Mesenteric fat pad (tissue), 1 donor: ENCODE data around the gene BTBD9. TPM values are rescaled to one million over a fixed set of nuclear protein-coding genes. Genes with fewer than 3 reads are reported as not detected.

ENCODE experiments used
- DNase-seq: peaks from one replicate; pipeline ENCODE4 v3.0.0-alpha.2; 2020; ENCODE audit warnings: low spot score
- total RNA-seq: library from RNA; stranded (reverse); fragmentation: NEBNext Ultra II Directional; extraction: Animal tissue kit (Norgen Biotek cat#: 25700); gene quantifications from one replicate; pipeline ENCODE4 v1.2.1, GENCODE V29; 2021
- donor health status: DM: yes; HTN: yes; CAD: no.

BTBD9 gene
- total RNA-seq, 1 donor from 2014 or later, result 15.6 TPM

DNA sequence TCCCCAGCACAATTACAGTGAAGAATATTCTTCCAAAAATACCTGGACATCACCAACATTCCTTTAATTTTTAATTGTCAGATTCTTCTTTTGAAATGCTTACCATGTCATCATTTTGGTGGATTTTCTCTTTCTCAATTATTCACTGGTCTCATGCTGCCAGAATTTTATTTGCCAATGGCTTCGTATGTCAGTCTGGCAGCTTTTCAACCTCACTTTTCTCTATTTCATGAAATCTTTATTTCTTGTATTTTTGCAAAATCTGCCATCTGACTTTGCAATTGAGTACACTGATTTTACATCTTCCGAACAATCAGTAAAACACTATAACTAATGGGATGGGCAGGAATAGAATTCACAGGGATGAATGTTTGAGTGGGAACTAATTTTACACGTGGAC lies 84.1 kb downstream of the BTBD9 start:
- no peak for DNase-seq

DNA sequence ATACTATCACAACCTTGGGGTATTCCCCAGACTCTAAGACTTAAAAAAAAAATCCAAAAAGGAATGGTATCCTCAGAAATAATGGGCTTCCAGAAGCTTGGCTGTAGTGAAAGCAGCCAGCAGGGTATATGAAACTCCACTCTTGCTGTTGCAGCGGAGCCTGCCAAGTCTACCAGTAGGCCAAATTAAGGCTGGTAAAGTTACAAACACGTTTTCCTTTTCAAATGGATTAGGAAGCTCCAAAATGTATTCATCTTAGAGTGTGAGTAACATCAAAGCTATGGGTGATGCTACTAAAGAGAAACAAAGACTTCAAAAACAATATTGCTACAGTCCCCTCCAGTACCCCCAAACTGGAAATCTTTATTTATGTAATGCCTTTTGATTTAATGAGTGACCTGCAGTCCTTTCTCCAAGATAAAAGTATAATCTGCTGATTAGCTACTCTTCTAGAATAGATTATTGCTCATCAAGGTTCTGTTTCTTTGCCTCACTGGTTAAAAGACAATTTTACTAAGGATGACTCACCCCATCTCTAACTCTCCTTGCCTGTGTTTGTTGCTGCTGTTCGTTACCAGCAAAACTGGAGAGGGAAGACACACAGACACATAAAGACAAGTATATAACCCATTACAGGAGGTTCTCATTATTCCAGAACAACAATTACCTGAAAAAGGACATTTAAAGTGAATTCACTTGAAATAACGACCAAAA lies 84.9 kb downstream of the BTBD9 start:
- DNase-seq, result no peak

DNA sequence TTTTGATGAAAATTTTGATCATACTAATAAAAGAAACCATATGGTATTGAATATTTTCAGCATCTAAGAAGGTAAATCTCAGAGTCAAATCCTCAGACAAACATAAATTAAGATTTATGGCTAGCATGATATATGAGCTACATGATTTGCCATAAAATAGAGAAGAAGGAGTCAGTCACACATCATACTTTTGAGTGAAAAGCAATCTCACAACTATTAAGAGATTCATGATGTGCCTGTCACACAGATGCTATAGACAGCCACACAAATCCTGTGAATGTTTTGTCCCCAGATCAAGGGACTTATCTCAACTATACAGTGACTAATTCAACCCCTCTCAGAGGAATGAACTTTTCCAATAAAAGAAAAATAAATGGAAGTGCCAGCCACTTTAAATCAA lies 85.7 kb downstream of the BTBD9 start:
- DNase-seq, result no peak

DNA sequence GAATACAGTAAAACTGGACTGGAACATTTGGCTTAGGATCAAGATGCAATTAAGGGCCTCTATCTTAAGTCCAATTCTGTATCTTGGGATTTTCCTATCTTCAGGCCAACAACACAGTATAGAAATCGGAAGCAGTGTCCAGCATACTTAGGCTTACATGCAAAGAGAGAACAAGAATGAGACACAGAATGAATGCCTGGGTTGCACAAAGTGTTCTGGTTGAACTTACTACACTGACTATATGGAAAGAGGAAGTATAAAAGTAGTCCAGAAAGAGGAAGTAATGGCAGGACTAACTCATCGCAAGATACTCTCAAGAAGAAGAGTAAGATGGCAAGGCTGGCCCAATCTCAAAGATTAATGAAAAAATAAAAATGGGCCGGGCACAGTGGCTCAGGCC lies 87.6 kb downstream of the BTBD9 start:
- no peak for DNase-seq

DNA sequence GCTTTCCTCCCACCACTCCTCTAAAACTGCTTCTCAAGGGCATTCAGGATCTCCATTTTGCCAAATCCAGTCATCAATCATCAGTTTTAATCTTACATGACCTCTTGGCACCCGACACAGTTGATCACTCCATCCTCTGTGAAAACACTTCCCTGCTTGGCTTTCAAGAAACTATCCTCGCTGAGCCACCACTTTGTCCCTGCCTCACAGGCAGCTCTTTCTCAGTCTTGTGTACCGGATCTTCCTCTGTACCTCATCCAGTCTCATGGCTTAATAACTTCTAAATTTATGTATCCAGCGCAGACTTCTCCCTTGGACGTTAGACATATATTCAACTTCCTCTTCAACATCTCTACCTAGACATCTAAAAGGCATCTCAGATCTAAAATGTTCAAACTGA lies 89.9 kb downstream of the BTBD9 start:
- DNase-seq, result no peak

DNA sequence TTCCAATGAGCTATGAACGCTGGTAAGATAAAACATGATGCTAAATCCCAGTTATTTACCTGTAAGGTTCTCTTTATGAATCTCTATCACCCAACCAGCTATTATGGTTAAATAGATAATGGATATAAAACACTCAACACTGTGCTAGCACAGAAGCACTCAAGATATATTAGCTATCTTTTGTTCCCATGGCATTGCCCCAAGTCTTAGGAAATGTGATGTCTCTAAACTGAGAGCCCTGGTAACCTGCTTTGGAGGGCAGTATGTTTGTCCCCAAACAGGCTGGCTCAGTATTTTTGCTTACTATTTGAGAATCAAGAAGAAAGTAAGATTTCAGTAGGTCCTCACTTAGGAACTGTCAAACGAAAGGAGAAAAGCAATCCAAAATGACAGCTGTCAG lies 90.5 kb downstream of the BTBD9 start:
- no peak for DNase-seq

DNA sequence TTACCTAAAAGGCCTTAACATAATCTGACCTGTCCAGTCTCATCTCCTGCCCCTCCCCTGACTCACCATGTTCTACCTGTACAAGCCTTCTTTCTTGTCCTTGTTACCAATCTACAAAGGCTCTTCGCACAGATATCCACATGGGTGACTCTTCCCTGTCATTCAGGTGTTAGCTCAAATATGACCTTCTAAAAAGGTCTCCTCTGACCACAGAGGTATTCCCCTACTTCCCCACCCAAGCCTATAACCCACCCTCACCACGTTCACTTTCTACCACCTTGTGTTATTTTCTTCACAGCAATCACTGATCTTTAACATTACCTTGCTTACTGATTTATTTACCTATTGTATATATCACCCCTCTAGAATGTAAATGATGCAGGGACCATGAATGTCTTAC lies 96.7 kb downstream of the BTBD9 start:
- DNase-seq, result no peak

DNA sequence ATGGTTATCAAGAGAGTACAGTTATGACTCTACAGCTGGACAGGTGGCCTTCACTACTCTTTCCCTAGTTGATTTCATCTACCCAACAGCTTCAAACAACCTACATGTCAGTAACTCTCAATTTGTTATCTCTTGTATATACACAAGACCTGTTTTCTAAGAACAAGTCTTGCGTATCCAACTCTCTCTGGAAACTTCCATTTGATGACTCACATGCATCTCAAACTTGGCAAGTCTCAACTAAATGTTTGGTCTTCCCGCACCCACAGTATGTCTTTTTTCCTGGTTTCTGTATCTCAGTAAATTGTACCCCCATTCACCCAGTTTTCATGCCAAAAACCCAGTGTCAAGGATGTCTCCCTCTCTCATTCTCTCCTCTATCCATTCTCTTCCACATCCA lies 97.7 kb downstream of the BTBD9 start:
- DNase-seq, result no peak

DNA sequence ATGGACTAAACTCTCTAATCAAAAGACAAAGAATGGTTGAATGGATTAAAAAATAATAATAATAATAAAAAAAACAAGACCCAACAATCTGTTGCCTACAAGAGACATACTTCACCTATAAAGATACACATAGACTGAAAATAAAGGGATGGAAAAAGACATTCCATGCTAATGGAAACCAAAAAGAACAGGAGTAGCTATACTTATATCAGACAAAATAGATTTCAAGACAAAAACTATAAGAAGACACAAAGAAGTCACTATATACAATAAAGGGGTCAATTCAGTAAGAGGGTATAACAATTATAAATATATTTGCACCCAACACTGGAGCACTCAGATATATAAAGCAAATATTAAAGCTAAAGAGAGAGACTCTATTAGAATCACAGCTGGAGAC lies 106.7 kb downstream of the BTBD9 start:
- no peak for DNase-seq

DNA sequence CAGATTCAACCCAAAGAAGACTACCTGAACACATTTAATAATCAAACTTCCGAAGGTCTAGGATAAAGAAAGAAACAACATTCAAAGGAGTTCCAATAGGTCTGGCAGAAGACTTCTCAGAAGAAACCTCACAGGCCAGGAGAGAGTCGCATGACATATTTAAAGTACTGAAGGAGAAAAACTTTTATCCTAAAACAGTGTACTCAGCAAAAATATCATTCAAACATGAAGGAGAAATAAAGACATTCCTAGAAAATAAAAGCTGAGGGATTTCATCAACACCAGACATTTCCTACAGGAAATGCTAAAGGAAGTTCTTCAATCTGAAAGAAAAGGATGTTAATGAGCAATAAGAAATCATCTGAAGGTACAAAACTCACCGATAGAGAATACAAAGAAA lies 108.6 kb downstream of the BTBD9 start:
- no peak for DNase-seq

DNA sequence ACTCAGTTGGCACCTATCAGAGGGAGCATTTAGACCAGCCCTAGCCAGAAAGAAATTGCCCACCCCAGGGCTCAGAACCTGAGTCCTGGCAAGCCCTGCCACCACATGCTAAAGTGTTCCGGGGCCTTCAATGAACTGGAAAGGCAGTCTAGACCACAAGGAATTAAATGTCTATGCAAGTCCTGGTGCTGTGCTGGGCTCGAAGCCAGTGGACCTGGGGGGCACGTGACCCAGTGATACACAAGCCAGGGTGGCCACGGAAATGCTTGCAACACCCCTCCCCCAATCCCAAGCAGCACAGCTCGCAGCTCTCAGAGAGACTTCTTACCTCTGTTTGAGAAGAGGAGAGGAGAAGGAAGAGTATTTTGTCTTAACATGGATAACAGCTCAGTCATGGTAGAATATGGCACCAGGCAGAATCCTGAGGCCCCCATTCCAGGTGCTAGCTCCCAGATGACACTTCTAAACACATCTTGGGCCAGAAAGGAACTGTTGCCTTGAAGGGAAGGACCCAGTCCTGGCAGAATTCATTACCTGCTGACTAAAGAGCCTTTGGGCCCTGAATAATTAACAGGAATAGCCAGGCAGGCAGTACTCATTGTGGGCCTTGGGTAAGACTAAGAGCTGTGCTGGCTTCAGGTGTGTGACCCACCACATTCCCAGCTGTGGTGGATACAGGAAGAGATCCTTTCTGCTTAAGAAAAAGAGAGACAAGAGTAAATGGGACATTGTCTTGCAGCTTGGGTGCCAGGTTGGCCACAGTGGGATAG lies 111.3 kb downstream of the BTBD9 start:
- no peak for DNase-seq

DNA sequence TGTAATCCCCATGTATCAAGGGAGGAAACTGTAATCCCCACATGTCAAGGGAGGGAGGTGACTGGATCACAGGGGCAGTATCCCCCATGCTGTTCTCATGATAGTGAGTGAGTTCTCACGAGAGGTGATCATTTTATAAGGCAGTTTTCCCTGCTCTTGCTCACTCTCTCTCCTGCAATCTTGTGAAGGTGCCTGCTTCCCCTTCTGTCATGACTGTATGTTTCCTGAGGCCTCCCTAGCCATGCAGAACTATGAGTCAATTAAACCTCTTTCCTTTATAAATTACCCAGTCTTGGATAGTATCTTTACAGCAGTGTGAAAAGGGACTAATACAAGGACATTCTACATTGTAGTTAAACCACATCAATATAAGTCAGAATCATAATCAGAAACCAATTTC lies 112.4 kb downstream of the BTBD9 start:
- DNase-seq, result no peak

DNA sequence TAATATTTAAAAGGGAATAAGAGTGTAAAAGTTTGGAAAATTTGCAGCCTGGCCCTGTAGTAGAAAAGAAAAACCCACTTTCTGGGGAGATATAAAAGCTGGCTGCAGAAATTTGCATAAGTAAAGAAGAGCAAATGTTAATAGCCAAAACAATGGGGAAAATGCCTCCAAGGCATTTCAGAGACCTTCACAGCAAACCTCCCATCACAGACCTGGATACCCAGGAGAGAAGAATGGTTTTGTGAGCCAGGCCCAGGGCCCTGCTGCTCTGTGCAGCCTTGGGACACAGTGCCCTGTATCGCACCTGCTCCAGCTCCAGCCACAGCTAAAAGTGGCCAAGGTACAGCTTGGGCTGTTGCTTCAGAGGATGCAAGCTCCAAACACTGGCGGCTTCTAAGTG lies 113.8 kb downstream of the BTBD9 start:
- DNase-seq, result no peak

DNA sequence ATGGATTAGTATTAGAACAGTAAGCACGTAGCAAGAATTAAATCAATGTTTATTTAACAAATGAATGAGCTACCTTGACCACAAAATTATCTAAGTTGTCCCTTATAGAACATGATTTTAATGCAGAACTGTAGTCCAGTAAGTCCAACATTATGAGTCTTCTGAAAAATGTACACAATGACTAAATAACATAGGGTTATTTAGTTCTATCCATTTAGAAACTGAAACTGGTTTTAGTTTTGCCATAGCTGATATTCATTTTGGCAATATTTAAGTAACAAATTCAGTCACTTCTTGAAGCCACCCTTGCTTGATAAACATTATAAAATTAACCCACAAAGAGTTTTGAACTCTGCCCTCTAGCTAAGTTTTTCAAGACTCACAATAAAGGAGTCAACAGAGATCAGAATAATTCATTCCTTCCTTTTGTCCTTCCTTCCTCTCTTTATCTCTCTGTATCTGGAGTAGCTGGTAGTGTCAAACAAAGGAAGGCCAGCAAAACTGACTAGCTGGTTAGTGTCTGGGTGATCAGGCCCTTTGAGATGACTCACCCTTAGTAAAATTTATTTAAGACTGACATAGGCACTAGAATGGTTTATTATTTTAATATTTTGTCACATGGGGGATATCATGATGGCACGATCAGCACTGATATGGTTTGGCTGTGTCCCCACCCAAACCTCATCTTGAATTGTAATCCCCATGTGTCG lies 115.1 kb downstream of the BTBD9 start:
- DNase-seq, result no peak

DNA sequence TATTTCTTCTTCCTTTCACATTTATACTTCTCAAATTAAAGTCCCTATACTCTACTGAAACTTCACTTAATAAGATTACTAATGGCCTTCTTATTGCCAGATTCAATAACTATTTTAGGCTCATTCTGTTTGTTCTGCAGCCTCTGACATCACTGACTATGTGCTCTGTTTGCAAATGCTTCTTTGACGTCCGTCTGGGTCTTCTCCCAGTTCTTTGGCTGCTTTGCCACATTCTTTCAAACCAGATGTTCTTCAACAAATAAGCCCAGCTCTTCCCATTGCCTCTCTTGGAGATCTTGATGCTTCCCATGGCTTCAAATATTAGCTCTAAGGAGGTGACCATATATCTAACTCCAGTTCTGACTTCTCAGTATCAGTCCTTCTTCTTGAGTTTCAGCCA lies 117.4 kb downstream of the BTBD9 start:
- DNase-seq, result no peak

DNA sequence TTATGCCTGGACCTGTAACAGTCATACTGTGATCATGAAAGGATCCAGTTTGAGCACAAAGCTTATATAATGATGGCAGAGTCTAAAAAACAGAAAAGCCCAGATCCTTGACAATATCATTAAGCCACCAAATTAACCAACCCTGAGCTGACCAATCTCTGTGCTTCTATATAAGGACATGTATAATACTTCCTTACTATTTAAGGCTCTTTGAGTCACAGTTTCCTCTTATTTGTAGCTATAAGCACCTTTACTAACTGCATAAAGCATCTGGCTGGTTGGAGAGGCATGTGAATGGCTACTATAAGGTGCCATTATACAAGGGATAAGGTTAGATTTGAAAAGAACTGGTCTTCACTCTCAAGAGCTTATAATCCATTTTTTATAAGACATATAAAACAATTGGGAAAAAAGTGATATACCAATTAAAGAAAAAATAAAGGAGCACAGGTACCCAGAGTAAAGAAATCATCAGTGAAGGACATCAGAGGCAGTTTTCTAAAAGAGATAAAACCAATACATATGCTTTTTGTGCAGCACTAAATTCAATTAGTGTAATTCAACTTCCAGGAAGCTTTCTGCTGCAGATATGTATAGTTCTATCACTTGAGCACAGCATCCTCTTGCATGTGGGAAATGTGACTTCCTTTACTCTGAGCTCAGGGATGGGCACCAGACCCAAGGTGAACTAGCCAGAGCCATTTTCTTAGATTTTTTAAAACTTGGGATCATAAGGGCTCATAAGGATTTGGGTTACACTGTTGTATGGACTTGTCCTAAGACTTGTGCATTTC lies 121.0 kb downstream of the BTBD9 start:
- no peak for DNase-seq

DNA sequence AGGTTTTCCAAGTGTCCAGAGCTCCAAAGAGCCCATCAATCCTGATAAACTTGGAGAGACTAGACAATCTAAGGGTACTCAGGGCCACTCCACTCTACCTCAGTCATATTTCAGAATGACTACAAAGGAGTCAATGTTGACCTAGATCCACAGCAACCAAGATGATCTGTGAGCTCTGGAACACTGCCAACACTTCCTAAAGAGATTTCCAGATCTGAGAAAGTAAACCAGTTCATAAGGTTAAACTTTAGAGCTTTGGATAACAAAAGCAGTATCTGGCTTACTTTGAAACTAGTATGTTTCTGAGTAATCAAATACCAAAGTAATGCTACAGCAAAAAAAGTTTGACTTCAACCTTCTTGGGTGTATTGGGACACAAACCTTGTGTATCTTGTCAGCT lies 122.7 kb downstream of the BTBD9 start:
- no peak for DNase-seq

DNA sequence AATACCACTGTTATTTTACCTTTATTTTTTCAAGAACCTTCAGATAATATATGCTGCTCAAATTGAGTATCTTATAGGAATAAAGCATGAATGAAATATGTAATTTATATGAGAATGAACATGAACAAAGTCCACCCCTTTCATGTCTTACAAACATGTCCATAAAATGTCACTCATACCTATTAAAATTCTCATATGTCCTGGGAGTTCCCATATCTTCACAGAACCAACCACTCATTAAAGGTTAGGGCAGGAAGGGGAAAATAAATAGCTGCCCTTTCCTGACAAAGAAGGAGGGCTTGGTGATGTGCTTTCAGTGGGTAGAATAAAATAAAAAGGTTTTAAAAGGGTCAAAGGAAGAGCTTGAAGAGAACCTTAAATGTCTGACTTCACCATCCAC lies 125.3 kb downstream of the BTBD9 start:
- DNase-seq, result no peak

DNA sequence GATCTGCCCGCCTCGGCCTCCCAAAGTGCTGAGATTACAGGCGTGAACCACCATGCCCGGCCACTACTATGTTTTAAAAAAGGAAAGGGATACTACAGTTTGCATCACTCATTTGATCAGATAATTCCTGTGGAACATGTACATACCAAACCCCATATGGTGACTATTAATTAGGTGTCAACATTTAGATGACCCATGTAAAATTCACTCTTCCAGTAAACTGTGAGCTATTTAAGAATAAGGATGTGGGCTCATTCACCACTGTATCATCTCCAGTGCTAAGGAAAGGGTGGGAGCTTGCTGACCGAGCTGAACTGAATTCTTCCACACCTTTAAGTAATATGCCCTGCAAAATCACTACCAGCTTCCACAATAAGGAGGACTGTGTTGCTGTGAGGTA lies 127.5 kb downstream of the BTBD9 start:
- DNase-seq, result no peak

DNA sequence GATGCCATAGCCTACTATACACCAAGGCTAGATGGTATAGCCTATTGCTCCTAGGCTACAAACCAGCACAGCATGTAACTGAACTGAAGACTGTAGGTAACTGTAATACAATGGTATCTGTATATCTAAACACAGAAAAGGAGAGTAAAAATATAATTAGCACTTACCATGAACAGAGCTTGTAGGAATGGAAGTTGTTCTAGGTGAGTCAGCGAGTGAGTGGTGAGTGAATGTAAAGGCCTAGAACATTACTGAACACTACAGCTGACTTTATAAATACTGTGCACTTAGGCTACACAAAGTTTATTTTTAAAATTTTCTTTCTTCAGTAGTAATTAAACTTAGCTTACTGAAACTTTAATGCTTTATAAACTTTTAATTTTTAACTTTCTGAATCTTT lies 129.5 kb downstream of the BTBD9 start:
- no peak for DNase-seq

DNA sequence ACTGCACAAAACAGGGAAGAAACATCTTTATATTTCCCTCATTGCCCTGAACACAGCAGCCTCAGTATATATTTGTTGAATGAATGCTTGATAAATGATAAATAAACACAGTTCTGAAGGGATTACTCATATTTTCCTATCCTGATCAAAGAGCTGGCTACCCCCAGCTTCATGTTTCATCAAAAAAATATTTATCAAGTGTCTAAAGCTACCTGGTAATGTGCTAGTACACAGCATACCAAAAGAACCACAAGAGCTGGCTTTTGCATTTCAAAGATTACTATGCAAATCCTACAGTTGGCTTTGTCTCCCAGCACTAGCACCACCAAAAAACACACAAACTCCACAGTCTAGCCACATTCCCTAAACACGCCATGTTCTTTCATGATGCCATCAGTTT lies 130.0 kb downstream of the BTBD9 start:
- DNase-seq, result no peak

DNA sequence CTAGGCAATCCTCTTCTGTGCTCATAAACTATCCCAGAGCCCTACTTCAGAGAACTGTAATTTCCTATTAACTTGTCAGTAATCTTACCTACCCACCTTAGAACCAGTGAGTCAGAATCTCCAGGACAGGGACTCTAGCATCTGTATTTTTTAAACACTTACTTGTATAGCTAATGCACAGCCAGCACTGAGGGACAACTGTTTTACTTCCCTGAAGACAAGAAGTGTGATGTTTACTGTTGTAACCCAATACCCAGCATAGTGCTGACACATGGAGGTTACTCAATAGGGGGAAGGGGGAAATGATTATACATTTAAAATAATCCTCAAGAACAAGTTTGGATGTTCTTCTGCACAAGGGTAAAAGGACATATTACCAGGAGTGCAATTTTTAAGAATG lies 130.8 kb downstream of the BTBD9 start:
- DNase-seq, result no peak
